DND-41 (cell line): Measurements from ENCODE around the gene ITGA11.

ENCODE experiments used
- CTCF ChIP-seq: IDR thresholded peaks from 2 replicates; pipeline ENCODE4 v1.5.1; 2012; ENCODE audit warnings: borderline replicate concordance, low read length, moderate library complexity, mild to moderate bottlenecking; ENCODE audit not compliant: poor library complexity, severe bottlenecking; ENCODE audit errors: extremely low read depth
- EZH2 ChIP-seq: IDR thresholded peaks from 3 replicates; pipeline ENCODE4 v1.6.1; 2012; ENCODE audit warnings: borderline replicate concordance, low read depth, mild to moderate bottlenecking, moderate library complexity, low read length, inconsistent platforms; ENCODE audit not compliant: severe bottlenecking

GRCh38 chr15:68421798-68422402, 10.1 kb downstream of the ITGA11 start:
- TF ChIP-seq CTCF (no peak), EZH2 (no peak)
